Suppressor macrophage treated with lipopolysaccharide for 1 hour (primary cell): ENCODE data around the gene ADD1.

Experiments used
- DNase-seq, 3 donors: peaks; one replicate each; pipeline ENCODE4 v3.0.0-alpha.2; 2020 to 2022

Gene ADD1

GRCh38 chr4:2861631-2862436 is 18.2 kb downstream of the ADD1 start:
- peak; percentile 18 to 25 (median 22) for DNase-seq

GRCh38 chr4:2862528-2862927 is 18.9 kb downstream of the ADD1 start:
- peak; percentile 49 to 56 (median 52) for DNase-seq

GRCh38 chr4:2863649-2864048 is 20.0 kb downstream of the ADD1 start:
- DNase-seq = no peak

DNA sequence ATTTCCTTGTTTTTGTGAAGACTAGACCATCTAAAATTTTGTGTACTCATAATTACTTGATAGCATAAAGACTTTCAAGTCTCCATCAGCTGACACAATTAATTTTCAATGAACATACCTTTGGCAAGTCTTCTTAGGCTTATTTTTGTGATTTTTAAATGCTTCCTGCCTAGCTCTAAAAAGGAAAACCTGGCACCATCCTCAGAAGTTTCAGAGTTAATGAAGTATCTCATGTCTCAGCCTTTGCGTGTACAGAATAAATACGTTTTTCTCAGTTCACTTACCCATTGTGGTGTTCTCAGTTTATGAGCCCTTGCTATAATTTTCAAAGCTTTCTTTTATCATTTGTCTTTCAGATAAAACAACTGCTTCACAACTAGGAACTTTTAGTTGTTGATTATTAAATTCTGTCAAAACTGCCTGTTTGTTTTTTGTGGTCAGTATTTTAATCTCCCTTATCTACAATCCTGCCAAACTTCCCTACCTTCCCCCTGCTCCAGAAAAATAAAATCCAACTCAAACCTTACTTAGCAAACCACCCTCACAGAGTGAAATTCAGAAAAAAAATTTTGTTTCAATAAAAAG is 21.6 kb downstream of the ADD1 start:
- no peak for DNase-seq

DNA sequence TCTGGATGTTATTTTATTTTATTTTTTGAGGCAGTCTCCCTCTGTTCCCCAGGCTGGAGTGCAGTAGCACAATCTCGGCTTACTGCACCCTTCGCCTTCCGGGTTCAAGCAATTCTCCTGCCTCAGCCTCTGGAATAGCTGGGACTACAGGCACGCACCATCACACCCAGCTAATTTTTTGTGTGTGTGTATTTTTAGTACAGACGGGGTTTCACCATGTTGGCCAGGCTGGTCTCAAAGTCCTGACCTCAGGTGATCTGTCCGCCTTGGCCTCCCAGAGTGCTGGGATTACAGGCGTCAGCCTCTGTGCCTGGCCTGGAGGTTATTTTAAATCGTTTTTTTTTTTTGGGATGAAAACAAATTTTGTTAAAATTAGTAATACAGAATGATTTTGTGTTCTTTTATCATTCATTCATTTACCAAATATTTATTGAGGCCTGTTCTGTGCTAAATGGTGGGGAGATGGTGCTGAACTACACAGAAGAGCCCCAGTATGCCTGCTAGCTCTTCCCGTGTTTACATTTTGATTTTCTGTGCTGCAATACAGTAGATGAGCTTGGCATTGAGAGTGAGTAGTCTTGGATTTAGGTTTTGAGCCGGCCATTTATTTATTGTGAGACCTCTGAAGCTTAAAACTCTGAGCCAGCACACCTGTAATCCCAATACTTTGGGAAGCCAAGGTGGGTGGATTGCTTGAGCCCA is 22.7 kb downstream of the ADD1 start:
- no peak for DNase-seq

DNA sequence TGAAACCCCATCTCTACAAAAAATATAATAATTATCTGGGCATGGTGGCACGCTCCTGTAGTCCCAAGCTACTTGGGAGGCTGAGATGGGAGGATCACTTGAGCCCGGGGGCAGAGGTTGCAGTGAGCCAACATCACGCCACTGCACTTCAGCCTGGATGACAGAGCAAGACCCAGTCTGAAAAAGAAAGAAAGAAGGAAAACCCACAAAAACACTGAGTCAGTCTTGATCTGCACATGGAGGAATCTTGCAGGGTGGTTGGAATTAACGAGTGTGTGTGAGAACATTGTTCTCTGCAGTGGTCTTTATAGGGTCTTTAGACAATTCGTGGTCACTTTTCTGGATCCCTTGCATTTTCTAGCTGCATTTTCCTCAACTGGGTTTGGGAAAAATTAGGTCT is 23.2 kb downstream of the ADD1 start:
- peak in 2 of 3 donors; percentile 20 to 27 for DNase-seq

DNA sequence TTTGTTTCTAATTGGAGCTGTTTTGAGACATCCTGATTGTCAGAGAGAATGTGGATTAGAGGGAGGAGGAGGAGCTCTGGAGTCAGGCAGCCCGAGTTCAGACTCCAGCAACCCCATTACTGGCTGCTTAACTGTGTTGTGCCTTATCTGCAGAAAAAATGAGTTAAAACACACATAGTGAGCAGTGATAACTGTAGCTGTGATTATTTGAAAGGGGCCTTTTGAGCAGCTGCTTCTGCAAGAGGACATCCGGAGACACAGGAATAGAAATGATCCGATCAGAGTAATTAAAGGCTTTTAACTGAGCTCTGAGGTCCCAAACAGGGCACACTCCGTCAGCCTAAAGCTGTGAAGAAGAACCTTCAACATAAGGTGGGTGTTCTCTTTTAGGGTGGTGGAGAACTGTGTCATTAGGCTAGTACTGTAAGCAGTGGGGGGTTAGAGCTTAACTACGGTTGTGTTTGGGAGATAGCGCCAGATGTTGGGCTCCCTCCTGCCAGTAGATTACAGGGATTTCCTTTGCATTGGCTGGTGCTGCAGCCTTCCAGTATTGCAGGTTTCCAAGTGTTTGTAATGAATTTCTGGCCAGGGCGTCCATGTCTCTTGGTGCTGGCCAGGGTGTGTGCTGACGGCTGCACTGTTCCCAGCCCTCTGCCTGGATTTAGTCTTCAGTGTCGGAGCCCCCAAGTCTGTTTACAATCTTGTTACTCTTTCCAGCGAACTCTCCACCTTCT is 24.3 kb downstream of the ADD1 start:
- no peak for DNase-seq

GRCh38 chr4:2868877-2869487 is 25.3 kb downstream of the ADD1 start:
- no peak for DNase-seq

DNA sequence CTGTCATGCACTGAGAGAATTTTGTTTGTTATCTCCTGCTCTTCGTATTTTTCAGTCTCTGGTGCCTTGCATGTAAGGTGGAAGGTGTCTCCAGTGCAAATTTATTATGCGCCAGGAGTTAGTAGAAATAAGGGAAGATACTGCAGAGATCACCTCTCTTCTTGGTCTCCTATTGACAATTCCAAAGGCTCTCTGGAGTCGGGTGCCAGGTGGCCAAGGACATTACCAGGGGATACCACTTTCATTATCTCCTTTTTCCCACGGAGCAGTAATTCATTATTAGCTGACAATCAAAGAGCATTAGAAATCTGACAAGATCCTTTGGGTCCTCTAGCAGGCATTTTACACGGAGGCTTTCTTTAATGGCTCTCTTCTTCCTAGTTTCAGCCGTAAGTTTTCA is 26.0 kb downstream of the ADD1 start:
- DNase-seq = no peak

DNA sequence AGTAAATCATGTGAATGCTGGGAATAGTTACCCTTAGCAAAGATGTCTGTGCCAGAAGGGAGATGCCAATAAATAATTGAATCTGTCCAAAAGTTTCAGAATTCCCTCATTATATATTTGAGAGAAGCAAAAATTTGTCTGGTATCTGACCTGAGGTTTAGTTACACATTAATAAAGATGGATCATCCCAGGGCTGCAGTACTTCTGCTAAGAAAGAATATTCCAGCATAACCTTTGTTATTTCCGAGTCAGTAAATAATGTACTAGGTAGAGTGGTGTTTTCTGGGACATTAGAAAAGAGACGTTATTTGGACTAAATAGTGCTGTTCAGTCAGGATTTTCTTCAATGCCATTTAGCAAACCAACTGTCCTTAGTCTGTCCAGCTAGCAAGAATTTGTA is 26.4 kb downstream of the ADD1 start:
- no peak for DNase-seq

- DNase-seq = peak in 1 of 3 donors; percentile 31
These were observed 27.8 kb downstream of the ADD1 start for GRCh38 chr4:2871466-2871865.

- peak; percentile 57 to 66 (median 60) for DNase-seq
These were observed 28.3 kb downstream of the ADD1 start for GRCh38 chr4:2871911-2872310.

DNA sequence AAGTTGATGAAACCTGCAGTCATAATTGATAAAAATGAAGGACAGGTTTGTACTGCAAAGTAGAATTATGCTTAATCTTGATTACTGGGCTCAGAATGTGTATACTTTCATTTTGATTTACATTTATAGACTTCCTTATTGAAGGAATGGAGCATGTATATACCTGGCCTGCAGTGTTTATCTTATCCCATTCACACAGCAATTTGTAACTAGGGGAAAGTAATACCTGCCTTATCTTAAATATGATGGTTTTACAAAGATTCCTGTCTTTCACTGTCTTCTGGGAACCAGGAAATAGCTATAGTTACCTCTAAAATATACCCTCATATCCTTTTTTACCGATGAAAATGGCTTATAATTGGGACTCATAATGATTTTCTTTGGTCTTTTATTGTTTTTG is 29.7 kb downstream of the ADD1 start:
- DNase-seq = no peak

DNA sequence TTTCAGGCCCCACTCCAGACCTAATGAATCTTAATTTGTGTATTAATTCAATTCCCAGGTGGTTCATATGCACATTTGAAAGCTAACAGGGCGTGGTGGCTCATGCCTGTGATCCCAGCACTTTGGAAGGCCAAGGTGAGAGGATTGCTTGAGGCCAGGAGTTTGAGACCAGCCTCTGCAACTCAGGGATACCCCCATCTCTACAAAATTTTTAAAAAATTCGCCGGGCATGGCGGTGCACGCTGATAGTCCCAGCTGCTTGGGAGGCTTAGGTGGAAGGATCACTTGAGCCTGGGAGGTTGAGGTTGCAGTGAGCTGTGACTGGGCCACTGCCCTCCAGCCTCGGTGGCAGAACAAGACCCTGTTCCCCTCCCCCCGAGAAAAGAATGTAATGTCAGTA is 31.2 kb downstream of the ADD1 start:
- no peak for DNase-seq

GRCh38 chr4:2875556-2875955 is 31.9 kb downstream of the ADD1 start:
- DNase-seq = no peak

GRCh38 chr4:2878346-2878745 is 34.7 kb downstream of the ADD1 start:
- DNase-seq = no peak

- DNase-seq = no peak
These were observed 35.4 kb downstream of the ADD1 start for GRCh38 chr4:2879026-2879425.

- DNase-seq = no peak
These were observed 37.8 kb downstream of the ADD1 start for GRCh38 chr4:2881431-2881830.

DNA sequence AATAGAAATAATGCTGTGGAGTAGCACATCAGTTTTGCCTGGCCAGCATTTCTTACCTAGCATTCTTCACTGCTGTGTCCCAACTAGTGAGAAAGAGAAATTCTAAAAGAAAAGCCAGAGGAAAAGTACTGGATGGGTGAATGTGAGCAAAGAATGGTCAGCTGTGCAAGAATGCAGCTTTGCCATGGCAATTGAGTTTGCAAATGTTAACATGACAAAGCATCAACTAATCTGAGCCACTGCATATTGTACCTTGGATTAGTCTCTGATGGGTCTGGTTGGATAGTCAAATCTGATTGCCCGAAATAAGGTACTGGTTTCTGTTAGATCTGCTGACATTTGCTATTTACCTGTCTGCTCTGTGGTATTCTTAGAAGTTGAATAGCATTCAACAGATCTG is 38.7 kb downstream of the ADD1 start:
- DNase-seq = no peak

DNA sequence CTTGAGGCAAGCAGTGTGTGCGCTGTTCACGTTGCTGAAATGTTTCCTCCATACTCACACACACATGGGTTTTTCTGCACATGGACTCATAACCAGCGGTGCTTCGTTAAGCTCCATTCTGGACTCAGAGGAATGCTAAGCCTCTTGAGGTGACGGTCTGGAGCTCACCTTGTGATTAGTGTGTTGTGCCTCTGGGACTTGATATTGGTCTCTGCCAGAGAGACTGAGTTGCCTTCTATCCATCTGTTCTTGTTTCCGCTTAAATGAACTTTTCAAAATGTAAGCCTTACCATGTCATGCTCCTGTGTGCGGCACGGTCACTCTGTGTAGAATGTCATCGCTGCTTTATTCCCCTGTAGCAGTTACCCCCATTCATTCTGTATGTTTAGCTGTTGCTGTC is 42.5 kb downstream of the ADD1 start:
- DNase-seq = no peak

- DNase-seq = no peak
These were observed 43.0 kb downstream of the ADD1 start for GRCh38 chr4:2886622-2887021.

GRCh38 chr4:2887343-2887742 is 43.7 kb downstream of the ADD1 start:
- no peak for DNase-seq

- DNase-seq = peak in 2 of 3 donors; percentile 45 to 61
These were observed 45.2 kb downstream of the ADD1 start for GRCh38 chr4:2888886-2889285.
